Naive B cell (primary cell): ENCODE results near the gene ENTREP3. TPM values are rescaled to one million over a fixed set of nuclear protein-coding genes. Genes with fewer than 3 reads are reported as not detected.
"Not testable (repeated sequence)": the region's sequence is repeated elsewhere in the genome, so short reads cannot be mapped to it uniquely, and the experiment has no call there.

ENCODE experiments used
- ATAC-seq, 2 donors: fragments of 150-1000 bp; cut with Tn5 transposase; 2 replicates each; pipeline ENCODE4 v1.10.0; 2021; ENCODE audit warnings: low read depth in 2 of 2, mild to moderate bottlenecking in 2 of 2, moderate library complexity in 2 of 2
- DNase-seq: peaks from one replicate; pipeline ENCODE4 v3.0.0; 2022
- H3K27ac Mint-ChIP-seq, 6 donors: one replicate each; pipeline ENCODE4 v1.8.0; 2020 to 2022; ENCODE audit warnings: mild to moderate bottlenecking in 6 of 6, mixed read lengths in 6 of 6, moderate library complexity in 5 of 6, inconsistent platforms in 2 of 6
- H3K27me3 Mint-ChIP-seq, 3 donors: one replicate each; pipeline ENCODE4 v1.8.0; 2021 to 2022; ENCODE audit warnings: mixed read lengths in 3 of 3, mild to moderate bottlenecking in 1 of 3
- H3K36me3 Mint-ChIP-seq, 2 donors: one replicate each; pipeline ENCODE4 v1.8.0; 2020 to 2022; ENCODE audit warnings: mixed read lengths in 2 of 2, inconsistent platforms in 1 of 2, mild to moderate bottlenecking in 1 of 2
- H3K4me1 Mint-ChIP-seq, 3 donors: one replicate each; pipeline ENCODE4 v1.8.0; 2020 to 2022; ENCODE audit warnings: mixed read lengths in 3 of 3, inconsistent platforms in 1 of 3, mild to moderate bottlenecking in 1 of 3, moderate library complexity in 1 of 3
- H3K4me3 Mint-ChIP-seq, 8 donors: one replicate each; pipeline ENCODE4 v1.8.0; 2020 to 2022; ENCODE audit warnings: mild to moderate bottlenecking in 8 of 8, mixed read lengths in 8 of 8, moderate library complexity in 8 of 8, inconsistent platforms in 2 of 8
- H3K9me3 Mint-ChIP-seq, 7 donors: one replicate each; pipeline ENCODE4 v1.8.0; 2020 to 2022; ENCODE audit warnings: mixed read lengths in 7 of 7, mild to moderate bottlenecking in 5 of 7, inconsistent platforms in 2 of 7, moderate library complexity in 1 of 7
- polyA plus RNA-seq, 6 donors: library from polyadenylated mRNA; unstranded; fragments of 300-500 nt; fragmentation: Illumina TruSeq; gene quantifications; one replicate each; pipeline ENCODE4 v1.2.3, GENCODE V29; 2021; ENCODE audit warnings: low read depth in 6 of 6

The ENTREP3 gene
- polyA plus RNA-seq, 6 donors from 2014 or later = 0.54 to 1.7 (median 1.2) TPM

DNA sequence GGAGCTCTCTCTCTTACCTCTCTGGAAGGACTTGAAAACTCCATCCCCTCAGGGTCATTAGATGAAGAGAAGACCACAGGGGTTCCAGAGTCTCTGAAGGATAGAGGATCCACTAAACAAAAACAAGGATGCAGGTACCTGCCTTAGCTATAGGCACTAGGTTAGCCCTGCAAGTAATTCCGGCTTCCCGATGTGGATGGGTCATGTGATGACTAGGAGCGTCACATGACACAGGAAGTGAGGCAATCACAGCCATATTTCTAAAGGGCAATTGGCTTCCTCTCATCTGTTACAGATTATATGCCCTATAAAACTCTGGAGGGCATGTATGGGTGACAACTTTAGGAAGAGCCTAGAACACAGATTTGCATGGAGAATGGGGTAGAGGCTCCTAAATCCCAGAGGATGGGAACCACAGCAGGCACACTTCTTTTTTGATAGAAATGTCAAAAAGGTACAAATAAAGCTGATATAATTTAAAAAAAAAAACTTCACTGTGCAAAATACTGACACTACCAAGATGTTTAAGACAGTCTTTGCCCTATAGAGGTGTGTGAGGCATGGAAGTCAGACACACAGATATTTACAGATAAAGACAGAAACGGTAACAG, 14.1 kb downstream of the ENTREP3 start:
- Mint-ChIP-seq H3K27me3 (peaks cover 0 to 6% (median 5%) of the 10 kb centered on the region in 3 donors), H3K4me3 (peak overlapping the region; percentile 82 to 93 (median 92)), H3K27ac (peak overlapping the region; percentile 41 to 88 (median 78)), H3K36me3 (peaks cover 0 to 1% of the 10 kb centered on the region in 2 donors), H3K9me3 (peaks cover 0 to 4% (median 2%) of the 10 kb centered on the region in 7 donors), H3K4me1 (peaks cover 22 to 56% (median 48%) of the 10 kb centered on the region in 3 donors)
- DNase-seq (peak; percentile 58), ATAC-seq (peak; percentile 17 to 26)

DNA sequence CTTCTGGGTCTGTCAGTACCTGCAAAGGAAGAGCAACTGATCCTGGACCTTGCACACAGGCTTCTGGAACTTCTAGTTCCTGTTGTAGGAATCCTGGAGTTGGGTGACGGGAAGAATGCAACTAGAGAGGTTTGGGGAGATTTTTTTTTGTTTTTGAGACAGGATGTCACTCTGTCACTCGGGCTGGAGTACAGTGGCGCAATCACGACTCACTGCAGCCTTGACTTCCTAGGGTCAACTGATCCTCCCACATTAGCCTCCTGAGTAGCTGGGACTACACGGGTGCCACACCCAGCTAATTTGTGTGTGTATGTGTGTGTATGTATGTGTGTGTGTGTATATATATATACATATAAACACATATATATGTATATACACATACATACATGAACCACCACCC, 18.8 kb downstream of the ENTREP3 start:
- no peaks in the 10 kb centered on the region for H3K27me3 Mint-ChIP-seq
- peak overlapping the region in 1 of 8 donors; percentile 68 for H3K4me3 Mint-ChIP-seq
- H3K4me1 Mint-ChIP-seq = peaks cover 7 to 24% (median 24%) of the 10 kb centered on the region in 3 donors
- DNase-seq (no peak), ATAC-seq (no peak)
- H3K36me3 Mint-ChIP-seq = peaks cover 0 to 8% of the 10 kb centered on the region in 2 donors
- H3K27ac Mint-ChIP-seq = no peak overlapping the region
- H3K9me3 Mint-ChIP-seq = no peaks in the 10 kb centered on the region

DNA sequence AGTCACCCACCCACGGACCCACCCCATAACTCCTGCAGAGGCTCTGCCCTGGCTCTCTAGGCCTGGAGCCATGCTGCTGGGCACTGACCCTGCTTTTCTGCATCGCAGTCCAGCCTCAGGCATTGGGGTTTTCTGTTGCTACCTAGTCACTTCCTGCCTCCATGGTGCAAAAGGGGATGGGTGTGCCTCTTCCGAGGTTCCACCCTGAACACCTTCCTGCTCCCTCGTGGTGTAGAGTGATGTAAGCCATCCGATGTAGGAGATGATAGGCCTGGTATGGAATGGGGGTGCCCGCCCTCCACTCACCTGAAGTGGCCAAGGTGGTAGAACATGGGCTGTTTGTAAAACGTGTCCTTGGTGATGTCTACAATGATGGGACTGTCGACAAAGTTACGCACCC, 19.9 kb downstream of the ENTREP3 start:
- not testable (repeated sequence) for DNase-seq, H3K36me3 Mint-ChIP-seq, H3K9me3 Mint-ChIP-seq, H3K4me3 Mint-ChIP-seq, H3K27me3 Mint-ChIP-seq, ATAC-seq
- peak overlapping the region in 1 of 6 donors; percentile 79 for H3K27ac Mint-ChIP-seq
- H3K4me1 Mint-ChIP-seq = peaks cover 0 to 13% (median 13%) of the 10 kb centered on the region in 3 donors

DNA sequence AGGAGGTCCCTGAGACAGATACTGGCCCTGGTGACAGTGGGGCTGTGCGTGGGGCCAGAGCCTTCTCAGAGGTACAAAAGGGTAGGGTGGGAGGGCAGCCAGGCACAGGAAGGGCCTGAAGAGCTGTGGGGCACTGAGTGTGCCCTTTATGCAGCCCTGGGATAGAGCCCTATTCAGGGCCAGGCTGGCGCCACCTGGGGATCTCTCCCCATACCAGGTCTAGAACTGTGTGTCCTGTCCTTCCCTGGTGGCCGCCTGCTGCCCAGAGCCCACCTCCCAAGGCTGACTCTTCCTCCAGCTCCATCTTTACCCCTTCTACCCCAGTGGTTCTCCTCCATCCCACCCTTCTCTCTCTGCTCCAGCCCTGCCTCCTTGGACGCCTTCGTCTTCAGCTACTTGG, 21.8 kb downstream of the ENTREP3 start:
- H3K4me1 Mint-ChIP-seq, H3K9me3 Mint-ChIP-seq, H3K36me3 Mint-ChIP-seq, H3K27ac Mint-ChIP-seq, DNase-seq, H3K27me3 Mint-ChIP-seq, H3K4me3 Mint-ChIP-seq, ATAC-seq: not testable (repeated sequence)

DNA sequence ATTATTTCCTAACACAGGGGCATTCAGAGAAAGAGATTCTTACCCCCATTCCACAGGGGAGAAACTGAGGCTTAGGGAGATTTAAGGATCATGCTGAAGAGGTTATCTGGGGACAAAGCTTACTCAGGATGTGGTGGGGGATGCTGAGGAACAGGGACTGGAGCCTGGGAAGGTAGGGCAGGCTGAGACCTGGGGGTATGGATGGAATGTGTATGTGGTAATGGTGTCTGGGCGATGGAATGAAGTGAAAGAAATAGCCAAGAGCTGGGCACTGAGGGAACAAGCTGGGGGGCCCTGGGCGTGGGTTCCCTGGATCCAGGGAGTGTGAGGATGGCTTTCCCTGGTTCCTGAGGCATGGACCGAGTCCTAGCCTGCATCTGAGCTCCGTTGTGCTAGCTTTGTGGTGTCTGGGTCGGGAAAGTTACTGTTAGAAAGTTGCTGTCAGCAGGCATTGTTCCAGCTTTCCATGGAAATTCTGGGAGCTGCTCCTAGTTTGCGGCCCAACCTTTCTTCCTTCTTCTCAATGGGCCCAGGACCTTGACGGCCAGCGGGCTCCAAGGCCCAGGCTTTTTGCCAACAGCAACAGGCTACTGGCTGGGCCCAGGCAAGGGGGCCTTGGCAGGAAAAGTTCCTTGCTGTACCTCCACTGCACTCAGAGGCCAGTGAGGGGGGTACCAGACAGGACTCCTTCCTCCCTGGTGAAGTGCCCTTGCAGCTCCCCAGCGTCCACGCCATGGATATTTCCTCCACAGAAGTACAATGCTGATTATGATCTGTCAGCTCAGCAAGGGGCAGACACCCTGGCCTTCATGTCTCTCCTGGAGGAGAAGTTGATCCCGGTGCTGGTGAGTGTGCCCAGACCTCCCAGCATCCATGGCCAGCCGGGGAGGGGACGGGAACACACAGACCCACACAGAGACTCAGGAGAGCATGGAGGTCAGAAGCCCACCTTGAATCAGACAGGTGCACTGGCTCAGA, 23.0 kb downstream of the ENTREP3 start:
- not testable (repeated sequence) for H3K4me3 Mint-ChIP-seq, DNase-seq, H3K9me3 Mint-ChIP-seq, H3K4me1 Mint-ChIP-seq, ATAC-seq, H3K27me3 Mint-ChIP-seq, H3K36me3 Mint-ChIP-seq
- peak overlapping the region in 1 of 6 donors; percentile 79 for H3K27ac Mint-ChIP-seq

DNA sequence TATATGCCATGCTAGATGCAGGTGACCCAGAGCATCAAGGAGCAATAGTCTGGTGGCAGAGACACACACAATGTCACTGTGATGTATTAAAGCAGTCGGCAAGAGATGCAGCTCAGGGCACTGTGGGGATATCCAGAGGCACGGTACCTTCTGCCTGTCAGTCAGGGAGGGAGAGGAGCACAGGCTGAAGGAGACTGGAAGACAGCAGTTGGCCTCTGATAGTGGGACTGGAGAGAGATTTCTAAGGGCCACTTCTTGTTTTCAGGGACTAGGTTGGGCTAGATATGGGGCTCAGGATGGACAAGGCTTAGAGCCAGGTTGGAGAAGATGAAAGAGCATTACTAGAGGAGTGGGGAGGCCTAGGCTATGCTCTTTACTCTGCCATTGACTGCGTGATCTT, 24.0 kb downstream of the ENTREP3 start:
- peak overlapping the region in 1 of 8 donors; percentile 7 for H3K4me3 Mint-ChIP-seq
- H3K9me3 Mint-ChIP-seq, DNase-seq, H3K27me3 Mint-ChIP-seq, H3K36me3 Mint-ChIP-seq, ATAC-seq: not testable (repeated sequence)
- H3K27ac Mint-ChIP-seq = peak overlapping the region in 2 of 6 donors; percentile 8 to 71
- H3K4me1 Mint-ChIP-seq = peaks cover 12 to 18% (median 13%) of the 10 kb centered on the region in 3 donors

DNA sequence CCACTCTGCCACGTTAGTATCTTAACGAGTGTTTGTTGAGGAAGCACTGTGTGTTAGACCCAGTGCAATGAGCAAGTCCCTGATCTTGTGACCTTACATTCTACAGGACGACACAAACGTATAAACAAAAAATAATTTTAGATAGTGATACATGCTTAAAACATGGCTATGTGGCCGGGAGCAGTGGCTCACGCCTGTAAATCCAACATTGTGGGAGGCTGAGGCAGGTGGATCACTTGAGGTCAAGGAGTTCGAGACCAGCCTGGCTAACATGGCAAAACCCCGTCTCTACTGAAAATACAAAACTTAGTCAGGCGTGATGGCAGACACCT, 27.2 kb downstream of the ENTREP3 start:
- H3K4me1 Mint-ChIP-seq = peaks cover 26 to 42% (median 29%) of the 10 kb centered on the region in 3 donors
- DNase-seq (no peak), ATAC-seq (no peak)
- no peaks in the 10 kb centered on the region for H3K9me3 Mint-ChIP-seq
- H3K36me3 Mint-ChIP-seq = no peaks in the 10 kb centered on the region
- peak overlapping the region; percentile 83 to 99 (median 90) for H3K4me3 Mint-ChIP-seq
- H3K27ac Mint-ChIP-seq = peak overlapping the region; percentile 38 to 96 (median 77)
- no peaks in the 10 kb centered on the region for H3K27me3 Mint-ChIP-seq

DNA sequence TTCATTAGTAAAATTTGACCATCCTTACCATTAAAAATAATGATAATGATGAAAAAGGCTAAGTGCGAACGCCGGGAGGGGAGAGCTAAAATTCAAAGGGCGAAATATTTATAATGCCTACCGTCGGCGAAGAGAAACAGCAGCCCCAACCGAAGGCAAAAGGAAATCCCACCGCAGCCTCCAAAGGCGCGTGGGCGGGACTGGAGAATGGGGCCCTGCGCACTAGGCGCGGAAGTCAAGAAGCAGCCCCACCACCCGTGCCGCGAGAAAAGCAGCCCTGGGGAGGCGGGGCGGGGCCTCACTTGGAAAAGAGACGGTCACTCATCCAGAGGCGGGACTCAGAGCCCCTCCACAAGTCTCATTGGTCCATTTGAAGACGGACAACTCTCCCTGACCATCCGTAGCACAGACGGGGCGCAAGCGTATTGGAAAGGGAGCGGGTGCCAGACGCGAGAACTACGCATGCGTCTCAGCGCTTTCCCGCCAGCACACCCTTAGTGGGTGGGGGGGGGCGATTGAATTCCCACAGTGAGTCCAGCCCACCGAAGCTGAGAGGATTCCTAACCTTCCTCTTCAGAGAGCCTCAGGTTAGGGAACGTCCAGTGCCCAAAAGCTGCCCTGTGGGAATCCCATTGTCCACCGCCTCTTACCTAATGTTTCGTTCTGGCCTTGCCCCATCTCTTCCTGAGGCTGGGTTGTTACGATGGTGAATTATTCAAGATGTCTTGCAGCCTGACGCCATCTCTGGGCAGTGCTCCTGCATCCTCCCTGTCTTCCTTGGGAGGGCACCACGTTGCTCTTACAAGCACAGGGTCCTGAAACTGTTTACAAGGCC, 27.8 kb downstream of the ENTREP3 start:
- Mint-ChIP-seq H3K4me1 (peaks cover 29 to 47% (median 33%) of the 10 kb centered on the region in 3 donors), H3K4me3 (peak overlapping the region; percentile 83 to 99 (median 90)), H3K27me3 (no peaks in the 10 kb centered on the region), H3K27ac (peak overlapping the region; percentile 56 to 96 (median 94)), H3K9me3 (no peaks in the 10 kb centered on the region), H3K36me3 (no peaks in the 10 kb centered on the region)
- DNase-seq = peak; percentile 97
- peak; percentile 88 to 91 for ATAC-seq

DNA sequence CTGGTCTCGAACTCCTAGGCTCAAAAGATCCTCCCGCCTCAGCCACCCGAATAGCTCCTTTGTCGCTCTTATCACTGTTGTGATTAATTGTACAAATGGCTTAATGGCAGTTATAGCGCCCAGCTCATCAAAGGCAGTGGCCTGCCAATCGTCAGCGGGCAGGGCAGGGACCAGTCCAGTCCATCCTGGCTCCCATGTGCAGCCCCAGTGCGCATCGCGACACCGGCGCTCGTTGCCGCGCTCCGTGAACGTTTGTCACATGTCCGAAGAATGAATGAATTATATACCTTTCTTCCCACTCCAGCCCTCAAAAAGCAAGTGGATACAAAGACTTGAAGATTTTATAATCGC, 28.4 kb downstream of the ENTREP3 start:
- H3K36me3 Mint-ChIP-seq = no peaks in the 10 kb centered on the region
- peaks cover 29 to 51% (median 33%) of the 10 kb centered on the region in 3 donors for H3K4me1 Mint-ChIP-seq
- no peaks in the 10 kb centered on the region for H3K27me3 Mint-ChIP-seq
- H3K27ac Mint-ChIP-seq = peak overlapping the region; percentile 56 to 94 (median 86)
- H3K9me3 Mint-ChIP-seq = no peaks in the 10 kb centered on the region
- no peak for DNase-seq
- peak; percentile 1 to 4 for ATAC-seq
- peak overlapping the region; percentile 83 to 99 (median 90) for H3K4me3 Mint-ChIP-seq

DNA sequence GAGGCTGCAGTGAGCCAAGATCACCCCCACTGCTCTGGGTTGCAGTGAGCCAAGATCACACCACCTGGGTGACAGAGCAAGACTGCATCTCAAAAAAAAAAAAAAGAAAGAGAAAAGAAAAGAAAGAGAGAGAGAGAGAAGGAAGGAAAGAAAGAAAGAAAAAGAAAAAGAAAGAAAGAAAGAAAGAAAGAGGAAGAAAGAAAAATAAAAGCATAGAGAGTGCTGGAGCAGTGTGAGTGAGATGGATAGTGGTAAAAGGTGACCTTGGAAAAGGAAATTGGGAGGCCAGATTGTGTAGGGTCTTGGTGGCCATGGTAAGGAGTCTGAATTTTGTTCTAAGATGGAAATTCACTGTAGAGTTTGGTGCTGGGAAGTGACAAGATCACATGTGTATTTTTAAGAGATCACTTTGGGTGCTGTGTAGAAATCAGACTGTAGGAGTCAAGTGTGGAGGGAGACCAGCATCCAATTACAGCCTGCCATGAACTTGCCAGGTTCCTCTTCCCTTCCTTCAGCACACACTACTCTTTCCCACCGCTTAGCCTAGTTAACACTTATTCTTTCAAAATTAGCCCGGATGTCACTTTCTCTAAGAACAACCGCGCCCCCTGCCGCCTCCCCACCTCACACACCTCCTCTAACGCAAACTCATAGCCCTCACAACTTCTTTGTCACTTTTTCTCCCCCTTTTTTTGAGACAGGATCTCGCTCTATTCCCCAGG, 28.9 kb downstream of the ENTREP3 start:
- H3K4me3 Mint-ChIP-seq = peak overlapping the region; percentile 83 to 99 (median 90)
- peaks cover 29 to 52% (median 33%) of the 10 kb centered on the region in 3 donors for H3K4me1 Mint-ChIP-seq
- H3K36me3 Mint-ChIP-seq = no peaks in the 10 kb centered on the region
- H3K9me3 Mint-ChIP-seq = no peaks in the 10 kb centered on the region
- no peaks in the 10 kb centered on the region for H3K27me3 Mint-ChIP-seq
- peak overlapping the region; percentile 56 to 94 (median 86) for H3K27ac Mint-ChIP-seq
- DNase-seq (peak; percentile 80), ATAC-seq (peak; percentile 57 to 59)

DNA sequence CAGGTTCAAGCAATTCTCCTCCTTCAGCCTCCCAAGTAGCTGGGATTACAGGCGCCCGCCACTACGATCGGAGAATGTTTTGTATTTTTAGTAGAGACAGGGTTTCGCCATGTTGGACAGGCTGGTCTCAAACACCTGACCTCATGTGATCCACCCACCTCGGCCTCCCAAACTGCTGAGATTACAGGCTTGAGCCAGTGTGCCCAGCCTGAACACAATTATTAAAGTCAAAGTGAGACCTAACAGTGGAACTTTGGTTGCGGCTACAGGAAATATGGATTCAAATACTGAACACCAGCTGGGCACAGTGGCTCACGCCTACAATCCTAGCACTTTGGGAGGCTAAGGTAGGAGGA, 29.9 kb downstream of the ENTREP3 start:
- not testable (repeated sequence) for H3K27ac Mint-ChIP-seq, H3K9me3 Mint-ChIP-seq, H3K27me3 Mint-ChIP-seq, H3K36me3 Mint-ChIP-seq, ATAC-seq, DNase-seq
- Mint-ChIP-seq H3K4me3 (peak overlapping the region in 4 of 8 donors; percentile 25 to 99 (median 42)), H3K4me1 (peaks cover 29 to 52% (median 33%) of the 10 kb centered on the region in 3 donors)

DNA sequence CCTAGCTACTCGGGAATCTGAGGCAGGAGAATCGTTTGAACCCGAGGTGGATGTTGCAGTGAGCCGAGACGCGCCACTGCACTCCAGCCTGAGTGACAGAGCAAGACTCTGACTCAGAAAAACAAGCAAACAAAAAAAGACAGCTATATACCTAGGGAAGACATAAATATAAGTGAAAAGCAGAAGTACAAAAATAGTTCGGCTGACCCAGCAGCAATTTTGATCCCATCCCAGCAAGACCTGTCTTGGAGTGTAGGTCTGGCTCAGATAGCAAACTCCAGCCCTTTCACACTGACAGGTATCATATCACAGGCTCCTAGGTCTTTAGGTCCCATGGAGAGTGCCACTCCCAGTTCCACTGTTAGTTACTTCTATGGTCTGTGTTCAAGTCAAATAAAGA, 32.2 kb downstream of the ENTREP3 start:
- Mint-ChIP-seq H3K36me3 (no peaks in the 10 kb centered on the region), H3K4me1 (peaks cover 28 to 58% (median 34%) of the 10 kb centered on the region in 3 donors), H3K27me3 (no peaks in the 10 kb centered on the region), H3K27ac (peak overlapping the region in 3 of 6 donors; percentile 35 to 56 (median 47)), H3K4me3 (no peak overlapping the region), H3K9me3 (no peaks in the 10 kb centered on the region)
- ATAC-seq = no peak
- DNase-seq = no peak
